Osteocyte (in vitro differentiated cells): Measurements from ENCODE around the gene MAGIX. TPM values are rescaled to one million over a fixed set of nuclear protein-coding genes. Genes with fewer than 3 reads are reported as not detected.
"Not testable (repeated sequence)": the region's sequence is repeated elsewhere in the genome, so short reads cannot be mapped to it uniquely, and the experiment has no call there.

Source experiments
- DNase-seq: peaks from one replicate; pipeline ENCODE4 v3.0.0; 2021; ENCODE audit warnings: mixed read lengths; ENCODE audit not compliant: unreplicated experiment; ENCODE audit errors: extremely low spot score
- H3K27ac Mint-ChIP-seq: one replicate; pipeline ENCODE4 v1.8.0; 2021; ENCODE audit warnings: mild to moderate bottlenecking, mixed read lengths; ENCODE audit not compliant: unreplicated experiment
- H3K27me3 Mint-ChIP-seq: one replicate; pipeline ENCODE4 v1.8.0; 2021; ENCODE audit warnings: mixed read lengths; ENCODE audit not compliant: unreplicated experiment
- H3K36me3 Mint-ChIP-seq: one replicate; pipeline ENCODE4 v1.8.0; 2021; ENCODE audit warnings: mixed read lengths; ENCODE audit not compliant: unreplicated experiment
- H3K4me1 Mint-ChIP-seq: one replicate; pipeline ENCODE4 v1.8.0; 2021; ENCODE audit warnings: mixed read lengths; ENCODE audit not compliant: unreplicated experiment
- H3K4me3 Mint-ChIP-seq: one replicate; pipeline ENCODE4 v1.8.0; 2021; ENCODE audit warnings: mild to moderate bottlenecking, moderate library complexity, mixed read lengths; ENCODE audit not compliant: unreplicated experiment
- H3K9me3 Mint-ChIP-seq: one replicate; pipeline ENCODE4 v1.8.0; 2021; ENCODE audit warnings: mixed read lengths; ENCODE audit not compliant: unreplicated experiment
- total RNA-seq: library from RNA; stranded (reverse); gene quantifications from 2 replicates; pipeline ENCODE4 v1.2.1, GENCODE V29; 2021
- TF ChIP-seq, protein P1 (sequence below): fragments of 200-600 bp; sonication (generic); IDR thresholded peaks from 2 replicates; pipeline ENCODE4 v1.5.0; 2021; ENCODE audit warnings: antibody characterized with exemption, mild to moderate bottlenecking, moderate library complexity

Gene MAGIX
- total RNA-seq, 1 donor from 2014 or later, result 2.3 TPM

DNA sequence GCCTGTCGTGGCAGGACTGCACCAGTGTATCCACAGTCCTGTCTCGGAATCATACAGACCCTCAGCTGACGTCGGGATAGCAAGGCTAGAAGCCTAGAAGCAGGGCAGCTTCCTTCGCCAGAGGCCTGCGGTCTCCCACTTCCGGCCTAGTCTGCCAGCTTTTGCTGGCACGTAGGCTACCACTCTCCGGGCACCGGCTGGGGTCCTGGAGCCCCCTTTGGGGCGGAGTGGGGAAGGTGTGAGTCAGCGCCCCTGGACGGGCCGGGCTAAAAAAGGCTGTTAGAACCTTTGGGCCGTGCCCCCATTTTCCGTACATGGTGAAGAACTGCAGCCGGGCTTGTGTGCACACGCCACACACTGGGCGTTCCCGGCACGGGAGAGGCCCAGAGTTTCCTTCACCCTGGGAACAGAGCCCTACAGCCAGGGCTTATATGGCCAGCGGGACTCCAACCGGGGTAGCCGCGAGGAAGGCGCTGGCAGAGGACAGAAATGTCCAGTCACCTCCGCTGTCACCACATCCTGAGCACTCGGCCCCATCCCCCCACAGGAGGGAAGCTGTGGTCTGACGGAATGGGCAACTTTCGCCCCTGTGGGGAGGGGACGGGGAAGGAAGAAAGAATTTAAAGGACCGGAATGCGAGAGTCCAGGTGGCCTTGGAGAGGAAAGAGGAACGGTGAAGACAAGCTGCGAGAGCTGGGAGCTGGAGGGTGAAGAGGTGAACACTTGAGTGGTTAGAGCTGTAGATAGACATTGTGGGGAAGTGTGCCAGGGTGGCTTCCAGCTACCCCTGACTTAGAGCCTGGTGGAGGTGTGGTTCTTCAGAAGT, 4.6 kb downstream of the MAGIX start:
- peak overlapping the region; percentile 68 for H3K4me3 Mint-ChIP-seq
- no peaks in the 10 kb centered on the region for H3K9me3 Mint-ChIP-seq
- no peaks in the 10 kb centered on the region for H3K27me3 Mint-ChIP-seq
- H3K4me1 Mint-ChIP-seq, result peaks cover 26% of the 10 kb centered on the region
- TF ChIP-seq, protein P1, sequence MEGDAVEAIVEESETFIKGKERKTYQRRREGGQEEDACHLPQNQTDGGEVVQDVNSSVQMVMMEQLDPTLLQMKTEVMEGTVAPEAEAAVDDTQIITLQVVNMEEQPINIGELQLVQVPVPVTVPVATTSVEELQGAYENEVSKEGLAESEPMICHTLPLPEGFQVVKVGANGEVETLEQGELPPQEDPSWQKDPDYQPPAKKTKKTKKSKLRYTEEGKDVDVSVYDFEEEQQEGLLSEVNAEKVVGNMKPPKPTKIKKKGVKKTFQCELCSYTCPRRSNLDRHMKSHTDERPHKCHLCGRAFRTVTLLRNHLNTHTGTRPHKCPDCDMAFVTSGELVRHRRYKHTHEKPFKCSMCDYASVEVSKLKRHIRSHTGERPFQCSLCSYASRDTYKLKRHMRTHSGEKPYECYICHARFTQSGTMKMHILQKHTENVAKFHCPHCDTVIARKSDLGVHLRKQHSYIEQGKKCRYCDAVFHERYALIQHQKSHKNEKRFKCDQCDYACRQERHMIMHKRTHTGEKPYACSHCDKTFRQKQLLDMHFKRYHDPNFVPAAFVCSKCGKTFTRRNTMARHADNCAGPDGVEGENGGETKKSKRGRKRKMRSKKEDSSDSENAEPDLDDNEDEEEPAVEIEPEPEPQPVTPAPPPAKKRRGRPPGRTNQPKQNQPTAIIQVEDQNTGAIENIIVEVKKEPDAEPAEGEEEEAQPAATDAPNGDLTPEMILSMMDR, result no peak
- DNase-seq, result no peak
- peak overlapping the region; percentile 97 for H3K27ac Mint-ChIP-seq
- no peaks in the 10 kb centered on the region for H3K36me3 Mint-ChIP-seq

DNA sequence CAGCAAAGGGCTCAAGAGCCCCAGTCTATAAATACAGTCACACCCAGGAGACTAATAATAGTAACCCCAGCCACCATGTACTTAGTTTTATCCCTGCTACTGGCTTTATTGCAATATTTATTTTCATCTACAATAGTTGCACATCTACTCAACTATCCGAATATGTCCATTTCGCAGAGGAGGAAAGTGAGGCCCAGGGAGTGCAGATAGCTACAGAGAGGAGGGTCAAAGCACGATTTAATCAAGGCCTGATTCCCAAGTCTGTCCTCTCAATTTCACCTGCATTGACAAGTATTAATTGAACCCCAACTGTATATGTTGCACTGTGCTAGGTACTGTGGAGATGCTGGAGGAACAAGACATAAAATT, 5.2 kb downstream of the MAGIX start:
- TF ChIP-seq, protein P1, result no peak
- peak overlapping the region; percentile 68 for H3K4me3 Mint-ChIP-seq
- H3K36me3 Mint-ChIP-seq, result no peaks in the 10 kb centered on the region
- H3K27ac Mint-ChIP-seq, result peak overlapping the region; percentile 97
- no peak for DNase-seq
- H3K4me1 Mint-ChIP-seq, result peaks cover 28% of the 10 kb centered on the region
- no peaks in the 10 kb centered on the region for H3K9me3 Mint-ChIP-seq
- no peaks in the 10 kb centered on the region for H3K27me3 Mint-ChIP-seq

DNA sequence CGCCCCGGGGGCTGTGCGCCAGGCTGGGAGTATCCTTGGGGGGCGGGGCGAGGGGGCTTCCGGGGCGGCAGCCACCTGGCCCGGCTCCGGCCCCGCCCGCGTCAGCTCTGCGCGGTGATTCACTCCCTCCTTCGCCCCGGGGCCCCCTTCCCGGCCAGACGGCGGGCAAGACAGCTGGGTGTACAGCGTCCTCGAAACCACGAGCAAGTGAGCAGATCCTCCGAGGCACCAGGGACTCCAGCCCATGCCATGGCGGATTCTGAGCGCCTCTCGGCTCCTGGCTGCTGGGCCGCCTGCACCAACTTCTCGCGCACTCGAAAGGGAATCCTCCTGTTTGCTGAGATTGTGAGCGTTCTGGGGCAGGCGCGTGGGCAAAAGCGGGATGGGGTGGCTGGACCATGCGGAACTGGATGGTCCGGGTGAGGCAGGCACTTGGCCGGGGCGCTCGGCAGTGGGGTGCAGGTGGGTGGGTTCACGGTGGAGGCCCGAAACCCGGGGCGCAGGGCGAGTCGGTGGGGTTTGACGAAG, 9.3 kb downstream of the MAGIX start, which contains the start of gene PLP2:
Gene PLP2, plus strand, starts transcription at position 147 of the 528 bp plus-strand sequence. Its CDS starts 103 bp downstream, at position 250.
- Mint-ChIP-seq H3K27ac (peak within 1 kb of the TSS; percentile 86), H3K4me3 (peak within 1 kb of the TSS; percentile 86), H3K9me3 (no peaks in the 10 kb centered on the region), H3K36me3 (peaks cover 14% of the 10 kb centered on the region), H3K27me3 (no peaks in the 10 kb centered on the region), H3K4me1 (peaks cover 22% of the 10 kb centered on the region)
- DNase-seq, result no peak
- TF ChIP-seq, protein P1, result no peak

DNA sequence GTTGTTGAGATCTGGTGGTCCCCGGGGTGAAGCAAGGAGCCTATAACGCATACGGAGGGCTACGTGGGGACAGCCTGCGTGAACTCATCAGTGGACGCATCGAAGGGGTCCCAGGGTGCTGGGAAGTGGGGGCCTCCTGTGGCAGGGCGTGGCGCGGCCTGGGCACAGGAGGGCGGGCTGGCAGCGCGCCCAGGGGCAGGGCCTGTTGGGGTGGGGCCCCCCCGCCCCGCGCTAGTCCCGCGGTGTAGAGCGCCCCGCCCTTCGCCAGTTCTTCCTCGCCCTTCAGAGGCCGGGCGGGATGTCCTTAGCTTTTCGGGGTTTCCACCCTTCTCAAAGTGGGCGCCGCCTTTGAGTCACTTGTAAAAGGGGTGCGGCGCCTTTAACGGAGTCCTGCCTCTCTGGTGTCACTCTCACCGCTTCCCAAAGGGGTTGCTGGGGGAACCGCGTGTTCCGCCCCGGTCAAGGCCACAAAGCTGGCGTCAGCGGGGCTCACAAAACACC, 9.8 kb downstream of the MAGIX start:
- no peak for DNase-seq
- no peaks in the 10 kb centered on the region for H3K9me3 Mint-ChIP-seq
- H3K4me1 Mint-ChIP-seq, result peaks cover 20% of the 10 kb centered on the region
- H3K27me3 Mint-ChIP-seq, result no peaks in the 10 kb centered on the region
- peaks cover 14% of the 10 kb centered on the region for H3K36me3 Mint-ChIP-seq
- H3K27ac Mint-ChIP-seq, result peak overlapping the region; percentile 86
- TF ChIP-seq, protein P1, result no peak
- peak overlapping the region; percentile 86 for H3K4me3 Mint-ChIP-seq

DNA sequence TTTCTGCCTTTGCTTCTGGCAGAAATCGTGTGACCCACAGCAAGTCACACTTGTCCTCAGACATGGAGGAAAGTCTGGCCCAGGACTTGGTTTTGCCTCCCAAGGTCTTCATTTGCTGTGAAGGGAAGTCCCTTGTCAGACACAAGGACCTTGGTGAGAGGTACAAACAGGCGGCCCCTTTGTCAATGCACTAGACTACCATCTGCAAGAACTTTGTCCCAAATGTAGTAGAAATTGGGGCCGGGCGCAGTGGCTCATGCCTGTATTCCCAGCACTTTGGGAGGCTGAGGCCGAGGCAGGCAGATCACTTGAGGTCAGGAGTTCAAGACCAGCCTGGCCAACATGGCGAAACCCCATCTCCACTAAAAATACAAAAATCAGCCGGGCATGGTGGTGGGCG, 11.0 kb downstream of the MAGIX start:
- DNase-seq, H3K9me3 Mint-ChIP-seq, H3K27me3 Mint-ChIP-seq, H3K27ac Mint-ChIP-seq: not testable (repeated sequence)
- H3K4me3 Mint-ChIP-seq, result peak overlapping the region; percentile 86
- peaks cover 14% of the 10 kb centered on the region for H3K36me3 Mint-ChIP-seq
- peaks cover 13% of the 10 kb centered on the region for H3K4me1 Mint-ChIP-seq
